Fibroblast of skin of back (primary cell): ENCODE measurements around the gene SYT2.

Experiments used
- DNase-seq: peaks from one replicate; pipeline ENCODE4 v3.0.0-alpha.2; 2013

SYT2 gene

DNA sequence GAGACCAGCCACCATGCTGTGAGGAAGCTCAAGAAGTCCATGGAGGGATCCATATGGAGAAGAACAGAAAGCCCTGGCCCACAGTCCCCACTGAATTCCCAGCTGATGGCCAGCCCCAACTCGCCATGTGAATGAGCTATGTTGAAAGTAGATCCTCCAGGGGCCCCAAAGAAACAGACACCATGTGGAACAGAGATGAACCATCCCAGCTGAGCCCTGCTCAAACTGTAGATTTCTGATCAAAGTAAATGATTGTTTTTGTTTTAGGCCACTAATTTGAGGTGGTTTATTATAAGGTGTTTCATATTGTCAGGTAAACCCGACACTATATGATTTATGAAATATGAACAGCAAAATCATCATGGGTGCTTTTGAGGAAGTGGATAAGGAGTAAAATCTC lies 32.8 kb downstream of the SYT2 start:
- no peak for DNase-seq

DNA sequence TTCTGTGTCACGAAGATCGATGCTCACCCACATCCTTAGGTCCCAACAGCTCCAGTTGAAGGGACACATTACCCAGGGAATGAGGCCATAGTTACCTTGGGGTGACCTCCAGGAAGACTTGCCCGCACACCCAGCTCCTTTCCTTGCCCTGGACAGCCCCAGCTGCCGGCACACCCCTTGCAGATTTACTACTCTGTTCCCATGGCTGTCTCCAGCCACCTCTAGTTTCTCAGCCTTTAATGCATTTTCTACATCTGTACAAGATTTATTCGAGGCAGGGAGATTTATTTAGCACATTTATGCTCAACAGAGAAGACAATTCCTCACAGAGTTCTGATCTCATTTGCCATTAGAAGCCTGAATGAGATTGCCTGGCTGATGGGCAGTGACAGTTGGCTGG lies 36.7 kb downstream of the SYT2 start:
- no peak for DNase-seq

DNA sequence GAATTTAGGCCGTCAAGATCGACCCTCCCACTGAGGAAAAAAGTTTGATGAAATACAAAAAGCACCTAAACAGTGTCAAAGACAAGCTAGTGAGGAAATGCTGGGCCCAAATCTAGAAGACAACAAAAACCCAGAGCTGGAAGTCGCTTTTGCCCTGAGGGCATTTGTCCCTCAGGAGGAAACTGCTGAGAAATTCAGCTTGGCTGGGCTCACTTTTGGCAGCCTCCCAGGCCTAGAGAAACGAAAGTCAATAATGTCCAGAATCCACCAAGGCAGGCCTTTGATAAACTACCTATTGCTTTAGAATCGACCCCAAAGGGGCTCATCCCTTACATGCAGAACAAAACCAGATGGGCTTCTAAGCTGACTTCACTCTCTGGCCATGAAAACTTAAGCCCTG lies 38.9 kb downstream of the SYT2 start:
- peak; percentile 9 for DNase-seq

DNA sequence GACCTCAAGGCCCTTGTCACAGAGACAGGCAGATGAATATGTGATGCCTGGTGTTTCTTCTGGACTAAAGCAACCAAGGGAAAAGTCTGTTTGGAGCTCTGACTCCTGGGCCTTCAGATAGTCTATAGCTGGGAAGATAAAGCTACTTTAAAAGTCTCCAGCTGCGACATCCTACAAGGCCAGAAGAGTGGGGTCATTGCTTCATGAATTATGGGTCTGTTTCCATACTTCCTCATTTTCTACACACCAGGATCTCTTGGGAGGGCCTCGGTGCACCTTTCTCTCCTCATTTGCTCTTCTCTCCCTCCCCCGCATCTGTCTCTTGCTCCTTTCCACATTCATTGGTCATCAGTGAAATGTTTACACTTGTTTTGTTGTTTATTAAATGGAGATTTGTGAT lies 44.8 kb downstream of the SYT2 start:
- no peak for DNase-seq

DNA sequence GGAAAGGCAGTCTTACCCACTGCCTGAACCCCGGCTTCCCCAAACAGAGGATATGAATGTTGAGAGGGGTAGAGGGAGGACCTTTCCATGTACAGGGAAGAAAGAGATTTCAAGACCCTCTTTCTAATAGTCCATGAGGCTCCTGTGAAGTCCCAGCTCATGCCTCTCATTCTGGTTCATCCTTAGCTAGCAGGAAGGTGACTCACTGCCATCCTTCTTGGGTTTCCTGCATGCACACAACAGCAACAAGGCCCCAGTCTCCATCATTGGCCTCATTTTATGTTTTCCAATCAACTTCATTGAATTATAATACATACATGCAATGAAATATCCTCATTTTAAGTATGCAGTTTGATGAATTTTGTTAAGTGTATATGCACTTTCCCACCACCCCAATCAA lies 46.2 kb downstream of the SYT2 start:
- peak; percentile 14 for DNase-seq

DNA sequence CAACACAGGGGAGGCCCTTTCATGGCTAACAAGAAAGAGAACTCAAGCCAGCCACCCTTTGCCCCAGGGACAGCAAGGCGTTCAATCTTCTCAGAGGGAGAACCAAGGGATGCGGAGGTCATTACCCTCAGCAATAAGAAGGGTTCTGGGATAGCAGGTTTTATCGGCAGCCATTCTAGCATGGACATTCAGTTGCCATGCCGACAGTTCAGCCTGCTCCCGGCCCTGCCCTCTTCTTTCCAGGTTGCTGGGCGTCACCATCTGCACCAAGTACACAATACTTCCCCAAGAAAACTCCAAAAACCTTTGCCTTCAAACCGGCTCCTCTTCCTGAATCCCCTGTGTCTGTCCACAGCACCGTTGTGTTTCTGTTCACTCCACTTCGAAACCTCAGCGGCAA lies 47.1 kb downstream of the SYT2 start:
- DNase-seq, result no peak

DNA sequence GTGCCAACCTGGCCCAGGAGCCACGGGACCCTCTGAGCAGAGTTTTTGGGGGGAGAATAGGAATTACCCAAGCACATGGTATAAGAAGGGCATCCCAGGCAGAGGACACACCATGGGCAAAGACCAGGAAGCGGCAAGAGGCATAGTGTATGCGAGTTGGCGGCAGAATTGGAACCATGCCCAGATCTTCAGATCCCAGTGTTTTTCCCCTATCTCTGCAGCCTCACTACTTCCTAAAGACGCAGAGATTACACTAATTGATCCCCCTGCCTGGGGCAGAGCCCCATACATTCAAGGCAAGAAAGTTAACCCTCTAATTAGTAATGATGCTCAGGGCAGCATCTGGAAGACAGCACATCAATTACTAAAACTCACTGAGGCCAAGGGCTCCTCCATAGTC lies 48.2 kb downstream of the SYT2 start:
- no peak for DNase-seq

DNA sequence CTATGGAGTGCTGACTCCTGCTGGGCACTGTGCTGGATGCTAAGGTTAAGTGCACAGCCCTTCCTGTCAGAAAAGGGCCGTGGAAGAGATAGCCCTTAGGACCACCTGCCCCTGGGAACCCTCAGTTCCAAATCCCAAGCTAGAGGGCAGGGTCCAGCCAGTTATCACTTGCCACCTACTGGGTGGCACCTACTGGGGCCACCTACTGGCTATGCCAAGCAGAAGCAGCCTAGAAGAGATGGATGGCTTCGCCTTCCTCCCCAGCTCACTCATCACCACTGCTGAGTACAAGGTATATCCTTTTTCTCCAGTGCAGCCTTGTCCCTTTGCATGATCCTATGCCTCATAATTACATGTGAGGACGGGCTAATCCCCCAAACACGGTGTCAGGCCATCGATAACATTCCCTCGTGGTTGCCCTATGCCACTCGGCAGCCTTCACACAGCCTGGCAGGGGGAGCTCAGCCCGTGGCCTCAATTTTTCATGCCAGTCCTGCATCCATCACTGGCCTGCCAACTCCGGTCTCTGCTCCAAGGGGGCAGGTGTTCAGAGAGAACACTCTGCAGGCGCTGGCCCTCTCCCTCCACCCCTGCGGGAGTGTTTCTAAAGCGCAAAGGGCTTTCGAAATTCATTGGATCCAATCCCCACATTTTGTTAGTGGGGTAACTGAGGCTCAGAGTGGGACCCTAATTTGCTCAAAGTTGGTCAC lies 49.0 kb downstream of the SYT2 start:
- DNase-seq, result no peak

DNA sequence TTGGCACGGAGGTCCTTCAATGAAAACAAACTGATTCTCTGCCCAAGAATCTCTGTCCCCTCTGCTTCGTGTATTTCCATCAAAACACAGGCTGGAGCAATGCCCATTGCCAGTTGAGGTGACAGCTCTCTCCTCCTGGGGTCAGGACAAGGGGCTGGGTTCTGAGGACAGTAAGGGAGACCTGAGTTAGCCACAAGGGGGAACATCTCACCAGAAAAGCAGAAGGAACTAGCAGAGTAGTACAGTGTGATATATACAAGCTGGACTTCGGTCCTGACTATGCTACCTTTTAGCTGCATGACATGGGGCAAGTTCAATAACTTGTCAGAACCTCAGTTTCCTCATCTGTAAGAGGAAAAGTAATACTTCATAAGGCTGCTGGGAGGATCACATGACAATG lies 50.3 kb downstream of the SYT2 start:
- no peak for DNase-seq

DNA sequence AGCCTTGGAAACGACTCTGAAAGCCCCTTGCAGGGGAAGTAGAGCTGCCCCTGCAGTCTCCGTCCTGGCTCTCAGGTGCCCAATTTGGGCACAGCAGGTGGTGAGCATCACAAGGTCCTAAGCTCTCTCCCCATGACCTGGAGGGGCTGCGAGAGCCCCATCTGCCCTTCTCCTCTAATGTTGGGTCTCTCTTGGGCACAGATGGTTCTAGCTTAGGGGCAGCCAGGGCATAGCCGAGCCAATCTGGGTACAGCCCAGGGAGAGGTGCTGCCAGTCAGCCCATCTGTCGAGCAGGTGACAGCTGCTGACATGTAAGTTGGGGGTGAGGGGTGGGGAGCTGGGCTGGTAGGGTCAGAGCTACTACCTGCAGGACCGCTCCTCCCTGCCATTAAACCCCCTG lies 50.7 kb downstream of the SYT2 start:
- DNase-seq, result no peak

DNA sequence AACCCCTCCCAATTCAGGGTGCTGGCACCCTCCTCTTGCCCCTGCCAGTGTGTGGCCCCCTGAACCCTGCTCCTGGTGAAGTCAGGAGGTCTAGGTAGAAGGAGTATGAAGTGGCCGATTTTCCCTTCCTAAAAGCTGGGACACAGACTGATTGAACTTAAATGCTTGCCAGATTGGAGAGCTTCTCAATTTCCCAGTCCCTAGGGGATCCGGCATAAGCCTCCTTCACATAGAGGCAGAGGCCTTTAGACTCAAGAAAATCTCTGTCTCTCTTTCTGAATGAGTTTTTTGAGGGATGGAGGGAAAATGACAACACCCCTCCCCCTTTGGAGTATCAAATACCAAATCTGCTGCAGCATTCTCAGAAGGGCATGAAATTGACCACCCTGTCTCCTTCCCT lies 51.5 kb downstream of the SYT2 start:
- no peak for DNase-seq

DNA sequence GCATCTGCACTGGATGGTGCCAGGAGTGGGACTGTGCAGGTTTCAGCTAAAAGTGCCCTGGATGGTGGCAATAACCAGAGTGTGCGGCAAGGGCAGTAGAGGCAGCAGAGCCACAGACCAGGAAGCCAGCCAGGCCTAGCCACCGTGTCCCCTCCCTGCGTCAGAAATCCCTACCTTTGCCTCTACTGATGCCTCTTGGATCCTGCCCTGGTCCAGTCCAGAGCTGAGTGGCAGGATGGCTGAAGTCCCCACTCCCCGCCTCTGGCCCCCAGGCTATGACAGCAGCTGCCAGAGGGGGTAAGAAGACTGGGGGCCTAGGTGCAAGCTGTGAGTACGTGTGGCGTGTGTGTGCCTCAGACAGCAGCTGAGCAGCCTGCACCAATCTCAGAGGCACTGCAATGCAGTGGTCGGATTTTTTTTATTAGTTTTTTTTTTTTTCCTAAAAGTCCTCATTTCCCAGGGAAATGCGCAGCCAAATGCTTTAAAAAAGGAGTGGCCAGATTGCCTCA lies 51.9 kb downstream of the SYT2 start:
- no peak for DNase-seq

DNA sequence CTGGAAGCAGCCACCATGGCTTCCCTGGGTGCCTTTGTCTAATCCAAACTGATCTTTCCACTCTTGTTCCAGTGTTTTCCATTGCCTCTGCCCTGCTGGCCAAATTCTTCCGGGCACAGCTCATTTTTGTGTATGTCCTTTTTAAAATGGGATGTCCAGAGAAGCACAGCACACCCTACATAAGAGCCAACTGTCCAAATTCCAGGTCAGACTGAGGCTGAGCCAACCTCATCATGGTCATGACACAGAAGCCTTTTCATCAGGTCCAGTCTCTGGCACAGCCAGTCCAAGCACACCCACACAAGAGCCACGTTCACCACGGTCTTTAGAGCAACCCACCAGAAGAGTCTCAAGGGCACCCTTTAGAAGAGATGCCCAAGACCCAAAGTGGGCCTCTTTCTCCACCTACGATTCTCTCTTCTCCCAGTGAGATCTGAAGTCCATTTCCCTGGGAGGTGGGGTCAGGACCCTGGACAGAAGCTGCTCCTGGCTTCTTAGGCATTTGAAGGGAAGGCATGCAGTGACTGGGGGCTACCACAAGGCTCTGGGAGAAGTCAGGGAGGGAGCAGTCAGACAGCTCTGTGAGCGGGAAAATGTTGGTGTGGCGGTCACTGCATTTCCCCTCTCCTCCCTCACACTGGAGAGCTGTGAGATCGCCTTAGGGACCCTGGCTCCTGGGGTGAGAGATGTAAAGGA lies 53.2 kb downstream of the SYT2 start:
- peak; percentile 57 for DNase-seq

DNA sequence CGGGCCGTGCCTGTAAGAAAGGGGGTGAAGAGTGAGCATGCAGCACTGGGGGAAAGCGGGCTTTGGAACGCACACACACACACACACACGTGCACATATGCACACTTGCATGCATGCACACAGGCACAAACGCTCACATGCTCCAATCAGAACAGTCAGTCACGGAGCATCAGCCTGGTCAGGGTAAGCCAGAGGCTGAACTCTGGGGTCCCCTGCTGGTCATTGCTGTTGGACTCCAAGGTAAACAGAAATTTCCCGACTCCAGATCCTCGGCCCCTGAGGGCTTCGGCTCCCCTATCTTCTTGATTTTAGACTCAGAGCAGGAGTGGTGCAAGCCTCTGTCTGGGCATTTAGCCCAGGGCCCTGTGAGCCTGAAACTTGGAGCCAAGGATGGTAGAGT lies 54.2 kb downstream of the SYT2 start:
- no peak for DNase-seq

DNA sequence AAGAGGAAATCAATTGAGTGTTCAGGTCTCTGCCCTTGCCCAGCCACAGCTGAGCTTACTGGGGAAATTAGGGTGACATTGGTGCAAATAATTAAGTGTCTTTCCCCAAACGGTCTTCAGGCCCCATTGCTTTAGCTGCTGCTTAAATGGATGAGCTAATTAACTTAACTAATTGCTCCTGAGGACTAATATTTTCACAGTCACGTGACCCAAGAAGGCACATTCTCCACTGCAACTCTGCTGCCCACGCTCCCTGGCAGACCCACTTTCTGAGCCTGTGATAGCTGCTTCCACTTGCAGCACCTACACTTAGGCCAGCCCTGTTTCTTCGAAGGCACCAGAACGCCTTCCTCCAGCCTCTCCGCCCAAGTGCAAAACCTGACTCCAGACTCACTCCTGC lies 56.2 kb downstream of the SYT2 start:
- no peak for DNase-seq

DNA sequence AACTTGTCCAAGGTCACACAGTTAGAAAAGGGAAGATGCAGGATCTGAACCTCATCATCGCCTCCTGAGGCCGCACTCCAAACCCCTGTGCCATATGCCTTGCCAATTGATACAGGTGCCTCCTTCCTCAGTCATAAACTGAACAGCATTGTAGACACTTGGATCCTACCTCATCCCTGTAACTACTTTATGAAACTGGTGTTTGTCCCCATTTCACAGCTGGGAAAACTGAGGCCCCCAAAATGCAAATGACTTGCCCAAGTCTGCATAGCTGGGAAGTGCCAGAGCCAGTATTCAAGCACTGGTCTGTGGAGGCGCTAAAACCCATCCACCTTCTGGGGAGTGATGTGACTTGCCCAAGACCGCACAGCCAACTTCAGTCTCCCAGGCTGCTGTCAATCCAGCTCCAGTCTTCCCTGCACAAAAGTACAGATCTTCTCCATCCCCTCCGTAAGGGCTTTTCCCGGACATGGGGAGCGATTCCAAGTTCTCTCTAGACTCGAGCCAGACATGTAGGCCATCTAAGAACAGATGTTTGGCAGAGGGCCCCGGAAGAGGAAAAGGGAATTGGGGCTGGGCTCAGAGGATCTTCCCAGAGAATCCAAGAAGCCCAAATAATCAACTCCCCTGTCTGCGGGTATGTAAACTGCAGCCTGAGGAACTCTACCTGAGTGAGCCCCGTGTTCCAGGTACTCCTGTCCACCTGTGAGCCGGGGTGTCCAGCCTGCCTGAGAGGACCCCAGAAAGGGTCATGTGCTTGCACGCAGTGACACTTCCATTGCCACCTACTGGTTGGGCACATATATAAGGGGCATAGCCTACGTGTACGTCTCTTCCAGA lies 60.5 kb downstream of the SYT2 start:
- DNase-seq, result no peak

DNA sequence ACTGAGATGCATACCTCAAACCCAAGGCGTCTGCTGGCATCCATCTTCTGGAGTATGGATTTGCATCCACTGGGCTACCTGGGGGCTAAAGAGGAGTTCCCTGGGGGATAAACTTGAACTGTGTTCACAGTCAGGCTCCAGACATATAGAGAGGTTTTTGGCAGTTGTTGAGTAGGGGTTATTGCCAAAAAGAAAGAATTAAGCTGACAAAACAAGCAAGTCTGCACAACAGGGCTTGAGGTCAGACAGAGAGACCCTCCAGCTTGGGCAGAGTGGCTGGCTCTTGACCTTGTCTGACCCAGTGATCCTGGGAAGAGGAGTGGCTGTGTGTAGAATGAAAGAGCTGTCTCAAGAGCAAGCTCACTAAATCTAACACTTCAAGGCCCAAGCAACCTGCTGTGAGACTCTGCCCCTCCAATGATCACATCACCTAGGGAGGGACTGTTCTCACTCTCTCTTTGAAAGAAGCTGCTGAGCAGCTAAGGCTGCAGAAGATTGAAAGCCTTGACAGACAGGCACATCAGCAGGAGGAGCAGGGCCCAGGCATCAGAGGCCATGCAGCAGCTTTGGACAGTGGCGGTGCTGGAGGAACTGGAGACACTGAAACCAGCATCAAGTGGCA lies 61.5 kb downstream of the SYT2 start:
- no peak for DNase-seq

DNA sequence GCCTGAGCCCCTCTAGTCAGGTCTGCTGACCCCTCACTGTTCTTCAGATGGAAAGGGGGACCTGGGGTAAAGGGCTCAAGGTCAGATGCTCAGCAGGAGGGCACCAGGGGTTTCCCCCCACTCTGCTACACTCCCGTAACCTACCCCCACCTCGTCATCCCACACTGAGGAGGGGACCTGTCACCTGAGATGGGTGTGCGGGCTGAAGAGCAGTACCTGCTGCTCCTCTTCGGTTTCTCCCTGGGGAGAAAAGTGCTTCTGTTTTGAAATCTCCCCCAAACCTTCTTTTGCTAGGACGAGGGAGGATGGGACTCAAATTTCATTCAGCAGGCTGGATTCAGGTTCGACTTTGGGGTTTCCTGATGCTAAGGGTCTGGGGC lies 65.2 kb downstream of the SYT2 start:
- no peak for DNase-seq

DNA sequence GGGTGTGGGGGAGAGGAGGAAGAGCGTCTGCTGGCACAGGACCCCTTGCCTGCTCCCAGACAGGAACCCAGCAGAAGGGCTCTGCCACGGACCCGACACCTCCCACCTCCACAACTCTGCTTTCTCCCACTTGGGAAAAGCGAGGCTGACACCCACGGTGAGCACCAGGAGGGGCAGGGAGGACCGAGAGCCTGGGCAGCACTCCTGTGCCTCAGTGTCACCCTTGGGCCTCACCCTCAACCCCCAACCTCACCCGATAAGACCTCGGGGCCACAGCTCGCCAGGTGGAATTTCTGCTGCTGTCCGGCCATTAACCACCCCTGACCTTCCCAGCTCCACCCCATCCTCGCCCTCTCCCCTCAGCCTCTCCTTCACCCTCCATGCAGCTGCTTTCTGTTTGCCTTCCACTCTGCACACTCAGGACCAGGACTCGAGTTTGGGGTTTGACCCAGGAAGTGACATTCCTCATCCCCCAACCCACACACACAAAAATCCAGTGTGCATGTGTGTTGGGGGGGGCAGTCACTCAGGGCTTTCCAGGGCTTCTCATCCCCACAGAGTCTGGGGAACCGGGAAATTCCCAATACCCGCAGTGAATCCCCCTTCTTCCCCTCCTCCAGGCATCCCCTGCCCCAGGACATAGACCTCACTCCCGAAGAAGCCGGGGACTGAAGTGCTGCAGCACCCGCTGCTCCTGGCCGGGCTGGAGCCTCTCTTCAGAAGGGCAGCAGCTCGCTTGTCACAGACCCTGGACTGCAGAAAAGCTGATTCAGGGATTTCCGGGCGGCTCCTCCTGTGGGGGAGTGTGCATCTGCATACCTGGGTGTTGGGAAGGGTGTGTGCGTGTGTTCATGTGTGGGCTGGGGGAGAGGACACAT lies 65.8 kb downstream of the SYT2 start:
- no peak for DNase-seq

DNA sequence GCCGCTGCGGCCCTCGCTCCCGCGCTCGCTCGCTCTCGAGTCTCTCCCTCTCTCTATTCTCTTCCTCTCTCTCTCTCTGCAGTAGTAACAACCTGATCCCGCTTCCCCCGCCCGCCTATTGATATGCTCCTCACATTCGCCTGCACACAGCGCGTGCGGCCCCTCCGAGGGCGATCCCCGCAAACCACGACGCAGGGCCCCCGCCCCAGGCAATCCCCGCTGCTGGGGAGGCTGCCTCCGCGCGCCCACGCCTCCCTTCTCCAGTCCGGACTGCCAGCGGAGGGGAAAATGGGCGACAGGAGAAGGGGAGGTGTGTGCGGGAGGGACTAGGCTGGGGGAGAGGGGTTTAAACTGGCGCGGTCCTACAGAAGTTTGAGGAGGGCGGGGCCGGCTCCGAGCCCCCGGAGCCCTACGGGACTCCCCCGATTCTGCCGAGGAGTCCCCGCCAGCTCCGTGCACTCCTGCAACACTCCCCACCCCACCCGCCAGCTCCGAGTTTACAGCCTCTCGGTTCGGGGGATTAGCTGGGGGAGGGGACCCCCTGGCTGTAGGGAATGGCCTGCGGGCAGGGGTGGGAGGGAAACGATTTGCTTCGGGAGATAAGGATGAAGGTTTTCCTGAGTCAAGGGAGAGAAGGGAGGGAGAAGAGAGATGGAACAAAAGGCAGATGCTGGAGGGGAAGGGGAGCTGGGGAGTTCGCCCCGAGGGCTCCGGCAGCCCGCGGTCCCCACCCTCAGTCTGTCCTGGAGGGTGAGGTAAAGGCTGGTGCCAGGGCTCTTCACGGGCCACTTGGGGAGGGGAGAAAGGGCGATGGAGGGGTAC lies 66.6 kb downstream of the SYT2 start:
- no peak for DNase-seq

DNA sequence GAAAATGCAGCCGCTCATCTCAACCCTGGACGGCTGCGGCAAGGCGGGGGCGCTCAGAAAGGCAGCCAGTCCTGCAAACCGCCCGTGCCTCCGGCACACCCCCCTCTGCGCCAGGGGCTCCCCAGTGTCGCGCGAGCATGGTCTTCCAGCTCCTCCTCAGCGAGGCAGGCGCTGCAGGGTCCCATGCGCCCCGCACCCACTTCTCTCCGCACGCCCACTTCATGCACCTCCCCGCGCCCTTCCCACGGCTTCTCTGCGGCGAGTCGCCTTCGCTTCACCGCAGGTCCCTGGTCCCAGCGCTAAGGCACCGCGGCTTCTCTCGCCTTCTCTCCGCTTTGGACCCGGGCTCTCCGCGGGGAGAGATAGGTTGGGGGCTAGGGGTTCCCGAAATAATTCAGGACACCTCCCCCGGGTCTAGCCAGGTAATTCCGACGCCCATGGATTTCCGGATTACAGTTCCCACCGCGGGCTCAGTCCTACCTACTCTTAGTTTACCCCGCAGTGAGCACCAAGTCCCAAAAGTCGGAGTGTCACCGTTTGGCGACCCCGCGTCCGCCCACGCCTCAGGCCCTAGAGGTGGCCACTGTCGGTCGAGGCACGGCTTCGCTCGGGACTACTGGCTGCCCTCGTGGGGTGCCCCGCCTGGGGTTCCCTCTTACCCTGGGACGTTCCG lies 67.5 kb downstream of the SYT2 start:
- no peak for DNase-seq
